ENCODE data around the gene DHPS. TPM values are rescaled to one million over a fixed set of nuclear protein-coding genes. Genes with fewer than 3 reads are reported as not detected.

The DHPS gene
- total and polyA plus RNA-seq, 2 of the 13 experiments (the other 11 are each of a cell fraction or from before 2014, with no cell fraction given): 43.3 to 84.3 TPM

- TF ChIP-seq, protein P1, sequence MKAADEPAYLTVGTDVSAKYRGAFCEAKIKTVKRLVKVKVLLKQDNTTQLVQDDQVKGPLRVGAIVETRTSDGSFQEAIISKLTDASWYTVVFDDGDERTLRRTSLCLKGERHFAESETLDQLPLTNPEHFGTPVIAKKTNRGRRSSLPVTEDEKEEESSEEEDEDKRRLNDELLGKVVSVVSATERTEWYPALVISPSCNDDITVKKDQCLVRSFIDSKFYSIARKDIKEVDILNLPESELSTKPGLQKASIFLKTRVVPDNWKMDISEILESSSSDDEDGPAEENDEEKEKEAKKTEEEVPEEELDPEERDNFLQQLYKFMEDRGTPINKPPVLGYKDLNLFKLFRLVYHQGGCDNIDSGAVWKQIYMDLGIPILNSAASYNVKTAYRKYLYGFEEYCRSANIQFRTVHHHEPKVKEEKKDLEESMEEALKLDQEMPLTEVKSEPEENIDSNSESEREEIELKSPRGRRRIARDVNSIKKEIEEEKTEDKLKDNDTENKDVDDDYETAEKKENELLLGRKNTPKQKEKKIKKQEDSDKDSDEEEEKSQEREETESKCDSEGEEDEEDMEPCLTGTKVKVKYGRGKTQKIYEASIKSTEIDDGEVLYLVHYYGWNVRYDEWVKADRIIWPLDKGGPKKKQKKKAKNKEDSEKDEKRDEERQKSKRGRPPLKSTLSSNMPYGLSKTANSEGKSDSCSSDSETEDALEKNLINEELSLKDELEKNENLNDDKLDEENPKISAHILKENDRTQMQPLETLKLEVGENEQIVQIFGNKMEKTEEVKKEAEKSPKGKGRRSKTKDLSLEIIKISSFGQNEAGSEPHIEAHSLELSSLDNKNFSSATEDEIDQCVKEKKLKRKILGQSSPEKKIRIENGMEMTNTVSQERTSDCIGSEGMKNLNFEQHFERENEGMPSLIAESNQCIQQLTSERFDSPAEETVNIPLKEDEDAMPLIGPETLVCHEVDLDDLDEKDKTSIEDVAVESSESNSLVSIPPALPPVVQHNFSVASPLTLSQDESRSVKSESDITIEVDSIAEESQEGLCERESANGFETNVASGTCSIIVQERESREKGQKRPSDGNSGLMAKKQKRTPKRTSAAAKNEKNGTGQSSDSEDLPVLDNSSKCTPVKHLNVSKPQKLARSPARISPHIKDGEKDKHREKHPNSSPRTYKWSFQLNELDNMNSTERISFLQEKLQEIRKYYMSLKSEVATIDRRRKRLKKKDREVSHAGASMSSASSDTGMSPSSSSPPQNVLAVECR (CRISPR knock-in tag; IDR thresholded peaks at IDR 0.05; ENCODE audit: borderline replicate concordance): peak; percentile 93
- TF ChIP-seq, protein P2, sequence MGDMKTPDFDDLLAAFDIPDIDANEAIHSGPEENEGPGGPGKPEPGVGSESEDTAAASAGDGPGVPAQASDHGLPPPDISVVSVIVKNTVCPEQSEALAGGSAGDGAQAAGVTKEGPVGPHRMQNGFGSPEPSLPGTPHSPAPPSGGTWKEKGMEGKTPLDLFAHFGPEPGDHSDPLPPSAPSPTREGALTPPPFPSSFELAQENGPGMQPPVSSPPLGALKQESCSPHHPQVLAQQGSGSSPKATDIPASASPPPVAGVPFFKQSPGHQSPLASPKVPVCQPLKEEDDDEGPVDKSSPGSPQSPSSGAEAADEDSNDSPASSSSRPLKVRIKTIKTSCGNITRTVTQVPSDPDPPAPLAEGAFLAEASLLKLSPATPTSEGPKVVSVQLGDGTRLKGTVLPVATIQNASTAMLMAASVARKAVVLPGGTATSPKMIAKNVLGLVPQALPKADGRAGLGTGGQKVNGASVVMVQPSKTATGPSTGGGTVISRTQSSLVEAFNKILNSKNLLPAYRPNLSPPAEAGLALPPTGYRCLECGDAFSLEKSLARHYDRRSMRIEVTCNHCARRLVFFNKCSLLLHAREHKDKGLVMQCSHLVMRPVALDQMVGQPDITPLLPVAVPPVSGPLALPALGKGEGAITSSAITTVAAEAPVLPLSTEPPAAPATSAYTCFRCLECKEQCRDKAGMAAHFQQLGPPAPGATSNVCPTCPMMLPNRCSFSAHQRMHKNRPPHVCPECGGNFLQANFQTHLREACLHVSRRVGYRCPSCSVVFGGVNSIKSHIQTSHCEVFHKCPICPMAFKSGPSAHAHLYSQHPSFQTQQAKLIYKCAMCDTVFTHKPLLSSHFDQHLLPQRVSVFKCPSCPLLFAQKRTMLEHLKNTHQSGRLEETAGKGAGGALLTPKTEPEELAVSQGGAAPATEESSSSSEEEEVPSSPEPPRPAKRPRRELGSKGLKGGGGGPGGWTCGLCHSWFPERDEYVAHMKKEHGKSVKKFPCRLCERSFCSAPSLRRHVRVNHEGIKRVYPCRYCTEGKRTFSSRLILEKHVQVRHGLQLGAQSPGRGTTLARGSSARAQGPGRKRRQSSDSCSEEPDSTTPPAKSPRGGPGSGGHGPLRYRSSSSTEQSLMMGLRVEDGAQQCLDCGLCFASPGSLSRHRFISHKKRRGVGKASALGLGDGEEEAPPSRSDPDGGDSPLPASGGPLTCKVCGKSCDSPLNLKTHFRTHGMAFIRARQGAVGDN (CRISPR knock-in tag; IDR thresholded peaks at IDR 0.05): peak; percentile 83
- TF ChIP-seq, protein P3, sequence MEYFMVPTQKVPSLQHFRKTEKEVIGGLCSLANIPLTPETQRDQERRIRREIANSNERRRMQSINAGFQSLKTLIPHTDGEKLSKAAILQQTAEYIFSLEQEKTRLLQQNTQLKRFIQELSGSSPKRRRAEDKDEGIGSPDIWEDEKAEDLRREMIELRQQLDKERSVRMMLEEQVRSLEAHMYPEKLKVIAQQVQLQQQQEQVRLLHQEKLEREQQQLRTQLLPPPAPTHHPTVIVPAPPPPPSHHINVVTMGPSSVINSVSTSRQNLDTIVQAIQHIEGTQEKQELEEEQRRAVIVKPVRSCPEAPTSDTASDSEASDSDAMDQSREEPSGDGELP (IDR thresholded peaks at IDR 0.05; ENCODE audit: borderline replicate concordance, low read depth): peak; percentile 26; the same call in 1 of the 2 replicates
- TF ChIP-seq ZNF430 (CRISPR knock-in tag; IDR thresholded peaks at IDR 0.05) (no peak), STAT6 (CRISPR knock-in tag; IDR thresholded peaks at IDR 0.05; ENCODE audit: borderline replicate concordance) (no peak), MTA1 (CRISPR knock-in tag; IDR thresholded peaks at IDR 0.05; ENCODE audit: borderline replicate concordance) (no peak; the same call in 1 of the 2 replicates), MAF1 (CRISPR knock-in tag; IDR thresholded peaks at IDR 0.05; ENCODE audit: borderline replicate concordance) (peak; percentile 6; the same call in 1 of the 2 replicates), HMGXB3 (CRISPR knock-in tag; IDR thresholded peaks at IDR 0.05; ENCODE audit: borderline replicate concordance) (no peak)
Observed at GRCh38 chr19:12669270-12670158, 12.2 kb downstream of the DHPS start (continued).
